ENCODE results near the gene BCAS3.

The BCAS3 gene

DNA sequence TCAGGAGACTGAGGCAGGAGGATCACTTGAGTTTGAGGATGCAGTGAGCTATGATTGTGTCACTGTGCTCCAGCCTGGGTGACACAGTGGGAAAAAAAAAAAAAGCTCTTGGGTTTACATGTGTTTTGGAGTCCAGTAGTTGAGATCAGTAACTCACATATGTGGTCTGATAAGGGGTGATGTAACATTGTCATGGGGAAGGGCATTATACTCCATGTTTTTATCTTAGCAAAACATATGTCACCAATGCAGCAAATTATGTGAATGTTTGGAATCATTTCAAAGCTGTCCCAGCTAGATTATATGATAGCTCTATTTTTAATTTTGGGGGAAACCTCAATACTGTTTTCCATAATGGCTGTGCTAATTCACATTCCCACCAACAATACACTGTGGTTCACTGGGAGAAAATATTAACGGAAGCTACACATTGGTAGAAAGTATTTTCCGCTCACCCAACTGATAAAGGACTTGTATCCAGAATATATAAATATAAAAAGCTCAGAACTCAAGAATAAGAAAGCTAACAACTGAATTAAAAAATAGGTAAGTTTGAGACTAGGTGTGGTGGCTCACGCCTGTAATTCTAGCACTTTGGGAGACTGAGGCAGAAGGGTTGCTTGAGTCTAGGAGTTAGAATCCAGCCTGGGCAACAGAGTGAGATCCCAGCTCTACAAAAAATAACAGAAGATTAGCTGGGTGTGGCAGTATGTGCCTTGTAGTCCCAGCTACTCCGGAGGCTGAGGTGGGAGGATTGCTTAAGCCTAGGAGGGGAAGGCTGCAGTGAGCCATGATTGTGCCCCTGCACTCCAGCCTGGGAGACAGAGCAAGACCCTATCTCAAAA is 497.9 kb downstream of the BCAS3 start:
- Histone ChIP-seq H3K4me1 (ENCODE audit: insufficient read depth, low read length) (peaks cover 16% of the 10 kb centered on the region), H3K9me3 (ENCODE audit: low read length) (no peaks in the 10 kb centered on the region), H2AFZ (ENCODE audit: low read depth, low read length) (no peak overlapping the region), H3K36me3 (ENCODE audit: insufficient read depth, low read length) (no peaks in the 10 kb centered on the region), H3K27me3 (ENCODE audit: insufficient read depth, low read length) (no peaks in the 10 kb centered on the region), H3K4me3 (ENCODE audit: low read length) (no peak overlapping the region)

DNA sequence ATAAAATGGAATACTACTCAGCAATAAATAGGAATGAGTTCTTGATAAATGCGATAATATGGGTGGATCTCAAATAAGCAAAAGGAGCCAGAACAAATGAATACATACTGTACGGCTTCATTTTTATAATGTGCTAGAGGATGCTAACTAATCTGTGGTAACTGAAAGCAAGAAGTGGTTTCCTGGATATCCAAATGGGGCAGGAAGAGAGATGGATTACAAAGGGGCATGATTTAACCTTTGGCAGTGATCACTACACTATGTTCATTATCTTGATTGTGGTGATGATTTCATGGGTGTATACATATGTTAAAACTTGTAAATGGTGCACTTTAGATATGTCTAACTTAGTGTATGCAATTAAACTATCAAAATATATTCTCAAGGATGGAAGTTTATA is 499.7 kb downstream of the BCAS3 start:
- peaks cover 16% of the 10 kb centered on the region for H3K4me1 ChIP-seq (ENCODE audit: insufficient read depth, low read length)
- H3K36me3 ChIP-seq (ENCODE audit: insufficient read depth, low read length), result no peaks in the 10 kb centered on the region
- no peaks in the 10 kb centered on the region for H3K9me3 ChIP-seq (ENCODE audit: low read length)
- no peaks in the 10 kb centered on the region for H3K27me3 ChIP-seq (ENCODE audit: insufficient read depth, low read length)
- no peak overlapping the region for H3K4me3 ChIP-seq (ENCODE audit: low read length)
- H2AFZ ChIP-seq (ENCODE audit: low read depth, low read length), result no peak overlapping the region

GRCh38 chr17:61178284-61178683 is 500.6 kb downstream of the BCAS3 start:
- Histone ChIP-seq H3K4me3 (ENCODE audit: low read length) (no peak overlapping the region), H3K27me3 (ENCODE audit: insufficient read depth, low read length) (no peaks in the 10 kb centered on the region), H3K9me3 (ENCODE audit: low read length) (no peaks in the 10 kb centered on the region), H3K36me3 (ENCODE audit: insufficient read depth, low read length) (no peaks in the 10 kb centered on the region), H3K4me1 (ENCODE audit: insufficient read depth, low read length) (peaks cover 20% of the 10 kb centered on the region), H2AFZ (ENCODE audit: low read depth, low read length) (no peak overlapping the region)

DNA sequence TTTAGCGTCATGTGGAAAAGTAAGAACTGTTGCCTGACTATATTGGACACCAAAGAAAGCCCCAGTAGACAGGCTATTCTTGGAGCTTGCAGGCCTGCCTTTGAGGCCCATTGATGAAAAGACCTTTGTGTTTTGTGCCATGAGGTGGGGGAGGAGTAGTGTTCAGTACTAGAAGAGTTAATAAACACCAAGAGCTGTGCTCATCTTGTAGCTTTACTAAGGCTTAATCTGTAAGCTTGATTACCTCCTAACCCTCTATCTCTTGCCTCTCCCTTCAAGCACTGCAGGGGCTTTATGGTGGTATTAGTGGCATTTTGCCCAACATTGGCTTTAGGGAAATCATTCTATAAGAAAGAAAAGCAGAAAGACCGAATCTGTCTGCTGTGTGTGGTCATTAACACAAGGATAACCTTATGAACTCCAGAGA is 501.7 kb downstream of the BCAS3 start:
- H3K4me3 ChIP-seq (ENCODE audit: low read length), result no peak overlapping the region
- H3K36me3 ChIP-seq (ENCODE audit: insufficient read depth, low read length), result no peaks in the 10 kb centered on the region
- peak overlapping the region; percentile 34 for H2AFZ ChIP-seq (ENCODE audit: low read depth, low read length)
- peaks cover 20% of the 10 kb centered on the region for H3K4me1 ChIP-seq (ENCODE audit: insufficient read depth, low read length)
- H3K9me3 ChIP-seq (ENCODE audit: low read length), result no peaks in the 10 kb centered on the region
- H3K27me3 ChIP-seq (ENCODE audit: insufficient read depth, low read length), result no peaks in the 10 kb centered on the region

DNA sequence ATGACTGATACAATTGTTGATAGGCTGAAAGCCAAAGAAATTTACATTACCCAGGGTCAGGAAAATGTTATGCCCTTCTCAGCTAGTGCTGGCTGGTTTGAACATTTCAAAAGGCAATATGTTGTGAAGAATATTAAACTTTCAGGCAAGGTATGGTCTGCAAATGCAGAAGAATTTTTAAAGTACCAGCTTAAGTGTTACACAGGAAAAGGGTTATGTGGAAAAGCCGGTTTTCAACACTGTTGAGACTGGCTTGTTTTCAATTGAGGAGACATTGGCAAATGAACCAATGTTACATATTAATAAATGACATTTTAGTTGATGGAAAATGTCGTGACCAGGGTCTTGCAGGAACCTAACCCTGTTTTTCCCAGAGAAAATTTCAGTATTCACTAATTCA is 506.1 kb downstream of the BCAS3 start:
- Histone ChIP-seq H3K27me3 (ENCODE audit: insufficient read depth, low read length) (no peaks in the 10 kb centered on the region), H3K4me3 (ENCODE audit: low read length) (no peak overlapping the region), H2AFZ (ENCODE audit: low read depth, low read length) (no peak overlapping the region), H3K36me3 (ENCODE audit: insufficient read depth, low read length) (no peaks in the 10 kb centered on the region), H3K4me1 (ENCODE audit: insufficient read depth, low read length) (peaks cover 14% of the 10 kb centered on the region), H3K9me3 (ENCODE audit: low read length) (no peaks in the 10 kb centered on the region)

DNA sequence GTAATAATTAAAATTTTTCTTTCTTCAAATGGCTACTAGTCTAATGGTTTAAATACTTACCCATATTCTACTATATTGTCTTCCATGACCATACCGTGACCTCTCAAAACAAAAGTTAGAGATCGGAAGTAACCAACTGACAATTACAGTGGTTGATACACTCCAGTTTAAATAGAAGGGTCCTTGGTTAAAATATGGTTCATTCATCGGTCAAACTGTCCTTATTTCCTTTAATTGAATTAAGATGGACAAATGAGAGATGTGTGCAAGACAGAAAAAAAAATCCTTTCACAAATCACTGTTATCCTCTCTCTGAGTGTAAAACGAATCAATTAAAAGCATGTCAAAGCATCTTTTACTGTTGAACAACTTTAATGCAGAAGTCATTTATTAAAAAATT is 507.7 kb downstream of the BCAS3 start:
- H3K4me1 ChIP-seq (ENCODE audit: insufficient read depth, low read length), result peaks cover 4% of the 10 kb centered on the region
- no peak overlapping the region for H2AFZ ChIP-seq (ENCODE audit: low read depth, low read length)
- H3K27me3 ChIP-seq (ENCODE audit: insufficient read depth, low read length), result no peaks in the 10 kb centered on the region
- no peaks in the 10 kb centered on the region for H3K36me3 ChIP-seq (ENCODE audit: insufficient read depth, low read length)
- no peak overlapping the region for H3K4me3 ChIP-seq (ENCODE audit: low read length)
- no peaks in the 10 kb centered on the region for H3K9me3 ChIP-seq (ENCODE audit: low read length)

- Histone ChIP-seq H3K4me3 (ENCODE audit: low read length) (no peak overlapping the region), H3K9me3 (ENCODE audit: low read length) (no peaks in the 10 kb centered on the region), H3K27me3 (ENCODE audit: insufficient read depth, low read length) (no peaks in the 10 kb centered on the region), H3K36me3 (ENCODE audit: insufficient read depth, low read length) (no peaks in the 10 kb centered on the region), H2AFZ (ENCODE audit: low read depth, low read length) (no peak overlapping the region), H3K4me1 (ENCODE audit: insufficient read depth, low read length) (peaks cover 4% of the 10 kb centered on the region)
Measured at GRCh38 chr17:61187038-61187437, 509.4 kb downstream of the BCAS3 start.

DNA sequence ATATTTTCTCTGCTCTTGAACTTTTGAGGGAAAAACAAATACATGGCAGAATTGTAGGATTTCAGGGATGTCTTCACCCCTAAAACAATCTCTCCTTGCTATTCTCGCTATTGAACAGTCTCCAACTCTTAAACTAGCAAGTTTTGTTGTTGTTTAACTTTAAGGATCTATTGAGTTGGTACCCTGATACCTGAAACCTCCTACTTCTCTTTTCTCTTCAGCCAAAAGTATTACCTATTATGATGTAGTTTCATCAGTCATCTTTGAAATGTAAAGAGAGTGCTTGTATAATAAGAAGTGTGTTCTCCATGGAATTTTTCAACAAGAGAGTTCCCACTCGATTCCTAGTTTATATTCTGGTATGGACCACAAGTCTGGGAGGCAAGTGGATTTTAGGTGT is 510.4 kb downstream of the BCAS3 start:
- no peaks in the 10 kb centered on the region for H3K36me3 ChIP-seq (ENCODE audit: insufficient read depth, low read length)
- H3K27me3 ChIP-seq (ENCODE audit: insufficient read depth, low read length), result no peaks in the 10 kb centered on the region
- no peaks in the 10 kb centered on the region for H3K4me1 ChIP-seq (ENCODE audit: insufficient read depth, low read length)
- no peaks in the 10 kb centered on the region for H3K9me3 ChIP-seq (ENCODE audit: low read length)
- H2AFZ ChIP-seq (ENCODE audit: low read depth, low read length), result no peak overlapping the region
- H3K4me3 ChIP-seq (ENCODE audit: low read length), result no peak overlapping the region

- no peaks in the 10 kb centered on the region for H3K9me3 ChIP-seq (ENCODE audit: low read length)
Measured at GRCh38 chr17:61189968-61190367, 512.3 kb downstream of the BCAS3 start.

DNA sequence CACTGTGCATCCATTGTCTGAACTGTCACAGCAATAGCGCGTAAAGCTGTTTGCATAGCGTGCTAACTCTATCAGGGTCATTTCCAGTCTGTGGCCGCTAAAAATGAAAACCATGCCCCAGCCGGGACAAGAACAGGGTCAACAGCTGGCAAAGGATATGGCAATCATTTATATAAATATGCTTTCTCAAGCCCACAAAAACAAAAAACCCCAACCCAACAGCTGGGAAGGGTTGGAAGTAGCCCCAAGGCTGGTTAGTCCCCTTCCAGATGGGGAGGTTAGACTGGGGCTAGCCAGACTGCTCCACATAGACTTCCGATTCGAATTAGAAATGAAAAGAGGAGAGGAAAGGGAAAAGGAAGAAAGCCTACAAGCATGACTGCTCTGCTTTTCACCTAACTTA is 518.7 kb downstream of the BCAS3 start:
- Histone ChIP-seq H3K36me3 (ENCODE audit: insufficient read depth, low read length) (no peaks in the 10 kb centered on the region), H3K4me3 (ENCODE audit: low read length) (no peak overlapping the region), H3K4me1 (ENCODE audit: insufficient read depth, low read length) (no peaks in the 10 kb centered on the region), H2AFZ (ENCODE audit: low read depth, low read length) (no peak overlapping the region), H3K27me3 (ENCODE audit: insufficient read depth, low read length) (no peaks in the 10 kb centered on the region), H3K9me3 (ENCODE audit: low read length) (no peaks in the 10 kb centered on the region)

More at GRCh38 chr17:61189968-61190367, 512.3 kb downstream of the BCAS3 start:
- Histone ChIP-seq H2AFZ (ENCODE audit: low read depth, low read length) (no peak overlapping the region), H3K27me3 (ENCODE audit: insufficient read depth, low read length) (no peaks in the 10 kb centered on the region), H3K4me3 (ENCODE audit: low read length) (no peak overlapping the region), H3K36me3 (ENCODE audit: insufficient read depth, low read length) (no peaks in the 10 kb centered on the region), H3K4me1 (ENCODE audit: insufficient read depth, low read length) (no peaks in the 10 kb centered on the region)

GRCh38 chr17:61196799-61197198 is 519.1 kb downstream of the BCAS3 start:
- Histone ChIP-seq H3K9me3 (ENCODE audit: low read length) (no peaks in the 10 kb centered on the region), H3K36me3 (ENCODE audit: insufficient read depth, low read length) (no peaks in the 10 kb centered on the region), H3K4me1 (ENCODE audit: insufficient read depth, low read length) (no peaks in the 10 kb centered on the region), H3K4me3 (ENCODE audit: low read length) (no peak overlapping the region), H3K27me3 (ENCODE audit: insufficient read depth, low read length) (no peaks in the 10 kb centered on the region), H2AFZ (ENCODE audit: low read depth, low read length) (no peak overlapping the region)

- no peaks in the 10 kb centered on the region for H3K9me3 ChIP-seq (ENCODE audit: low read length)
- no peaks in the 10 kb centered on the region for H3K36me3 ChIP-seq (ENCODE audit: insufficient read depth, low read length)
- H3K4me1 ChIP-seq (ENCODE audit: insufficient read depth, low read length), result peaks cover 3% of the 10 kb centered on the region
- no peaks in the 10 kb centered on the region for H3K27me3 ChIP-seq (ENCODE audit: insufficient read depth, low read length)
- no peak overlapping the region for H2AFZ ChIP-seq (ENCODE audit: low read depth, low read length)
- no peak overlapping the region for H3K4me3 ChIP-seq (ENCODE audit: low read length)
Measured at GRCh38 chr17:61199431-61200338, 522.0 kb downstream of the BCAS3 start.

DNA sequence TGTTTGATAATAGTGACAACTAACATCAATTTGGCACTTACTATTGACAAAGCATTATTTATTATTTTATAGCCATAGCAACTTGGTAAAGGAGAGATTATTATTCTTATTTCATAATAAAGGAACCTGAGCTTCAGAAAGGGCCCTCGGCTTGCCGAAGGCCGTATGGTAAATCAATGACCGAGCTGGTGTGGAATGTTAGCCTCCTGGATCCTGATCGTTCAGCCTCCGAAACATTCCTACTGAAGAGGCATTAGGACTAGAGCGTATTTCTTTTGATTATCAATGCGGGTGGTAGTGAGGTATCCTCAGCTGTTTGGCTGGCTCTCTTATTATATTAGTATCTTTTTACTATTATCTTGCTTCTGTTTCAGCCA is 522.7 kb downstream of the BCAS3 start:
- no peak overlapping the region for H2AFZ ChIP-seq (ENCODE audit: low read depth, low read length)
- H3K27me3 ChIP-seq (ENCODE audit: insufficient read depth, low read length), result no peaks in the 10 kb centered on the region
- no peaks in the 10 kb centered on the region for H3K9me3 ChIP-seq (ENCODE audit: low read length)
- H3K4me1 ChIP-seq (ENCODE audit: insufficient read depth, low read length), result peaks cover 3% of the 10 kb centered on the region
- no peak overlapping the region for H3K4me3 ChIP-seq (ENCODE audit: low read length)
- H3K36me3 ChIP-seq (ENCODE audit: insufficient read depth, low read length), result no peaks in the 10 kb centered on the region

Measured in neuron (in vitro differentiated cells).